ENCODE measurements around the gene KRT2. TPM values are rescaled to one million over a fixed set of nuclear protein-coding genes. Genes with fewer than 3 reads are reported as not detected.

Gene KRT2
- total RNA-seq, 1 donor from 2014 or later, result not detected

DNA sequence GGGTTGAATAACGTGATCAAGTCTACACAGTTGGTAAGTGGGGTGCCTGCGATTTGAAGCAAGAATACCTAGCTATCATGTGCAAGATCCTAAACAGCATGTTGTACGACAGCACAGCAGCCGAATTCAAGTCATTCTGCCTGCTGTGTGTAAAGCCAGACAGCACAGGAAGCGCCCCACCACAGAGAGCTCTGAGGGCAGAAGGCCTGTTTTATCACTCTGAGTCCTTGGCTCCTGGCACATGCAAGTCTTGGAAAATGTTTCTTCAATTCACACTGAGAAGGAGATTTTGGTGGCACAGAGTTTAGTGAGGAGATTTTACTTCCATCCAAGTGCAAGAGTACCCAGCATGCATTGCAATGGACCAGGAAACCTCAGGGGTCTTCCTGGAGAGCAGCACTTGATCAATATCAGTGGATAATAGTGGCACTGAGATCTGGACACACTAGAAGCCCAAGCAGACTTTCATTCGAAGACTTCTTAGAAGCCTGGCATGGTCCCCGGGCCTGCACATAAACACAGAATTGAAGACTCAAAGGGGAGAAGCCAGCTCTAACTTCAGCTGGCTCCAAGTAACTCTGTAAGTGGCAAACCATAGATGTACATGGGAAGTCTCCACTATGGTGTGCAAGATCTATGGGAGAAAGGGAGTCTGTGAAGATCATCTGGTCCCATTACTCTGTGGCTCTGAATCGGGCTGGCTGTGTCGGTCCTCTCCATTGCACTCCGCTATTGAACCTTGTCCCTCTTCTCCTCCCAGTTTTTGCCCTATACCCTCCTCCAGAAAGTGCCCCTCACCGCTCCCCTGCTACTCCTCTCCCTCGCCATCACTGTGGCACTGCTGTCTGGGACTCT is 29.7 kb upstream of the KRT2 start:
- Mint-ChIP-seq H3K4me3 (ENCODE audit: unreplicated experiment) (no peak overlapping the region), H3K9me3 (ENCODE audit: unreplicated experiment) (no peaks in the 10 kb centered on the region), H3K4me1 (ENCODE audit: unreplicated experiment) (no peaks in the 10 kb centered on the region), H3K27ac (ENCODE audit: unreplicated experiment) (no peak overlapping the region), H3K27me3 (ENCODE audit: unreplicated experiment) (peaks cover 68% of the 10 kb centered on the region), H3K36me3 (ENCODE audit: unreplicated experiment) (no peaks in the 10 kb centered on the region)
- DNase-seq (ENCODE audit: extremely low spot score, unreplicated experiment), result no peak
- TF ChIP-seq CTCF (IDR thresholded peaks at IDR 0.05), result no peak

GRCh38 chr12:52680363-52680762 is 28.4 kb upstream of the KRT2 start, which contains the start of gene KRT1:
Gene KRT1 (minus strand): TSS chr12:52680407. CDS start chr12:52680348, 59 bp downstream.
- Mint-ChIP-seq H3K4me1 (ENCODE audit: unreplicated experiment) (no peaks in the 10 kb centered on the region), H3K4me3 (ENCODE audit: unreplicated experiment) (no peak within 1 kb of the TSS), H3K36me3 (ENCODE audit: unreplicated experiment) (no peaks in the 10 kb centered on the region), H3K27me3 (ENCODE audit: unreplicated experiment) (peaks cover 70% of the 10 kb centered on the region), H3K27ac (ENCODE audit: unreplicated experiment) (no peak within 1 kb of the TSS), H3K9me3 (ENCODE audit: unreplicated experiment) (no peaks in the 10 kb centered on the region)
- TF ChIP-seq CTCF (IDR thresholded peaks at IDR 0.05), result no peak
- DNase-seq (ENCODE audit: extremely low spot score, unreplicated experiment), result no peak

DNA sequence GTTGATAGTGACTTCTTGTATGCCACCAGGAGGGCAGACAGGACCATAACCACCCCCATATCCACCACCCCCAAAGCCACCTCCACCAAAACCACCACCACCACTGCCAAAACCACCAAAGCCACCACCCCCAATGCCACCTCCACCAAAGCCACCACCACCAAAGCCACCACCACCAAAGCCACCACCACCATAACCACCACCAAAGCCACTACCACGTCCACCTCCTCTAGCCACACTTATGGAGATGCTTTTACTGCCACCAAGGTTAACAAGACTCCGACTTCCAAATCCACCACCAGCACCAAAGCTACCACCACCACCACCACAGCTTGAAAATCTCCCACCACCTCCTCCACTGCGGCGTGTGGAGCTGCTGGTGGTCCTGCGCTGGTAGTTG is 27.9 kb upstream of the KRT2 start:
- no peak for TF ChIP-seq CTCF (IDR thresholded peaks at IDR 0.05)
- no peak for DNase-seq (ENCODE audit: extremely low spot score, unreplicated experiment)
- H3K27ac Mint-ChIP-seq (ENCODE audit: unreplicated experiment), result no peak overlapping the region
- no peaks in the 10 kb centered on the region for H3K4me1 Mint-ChIP-seq (ENCODE audit: unreplicated experiment)
- peaks cover 68% of the 10 kb centered on the region for H3K27me3 Mint-ChIP-seq (ENCODE audit: unreplicated experiment)
- no peaks in the 10 kb centered on the region for H3K9me3 Mint-ChIP-seq (ENCODE audit: unreplicated experiment)
- no peaks in the 10 kb centered on the region for H3K36me3 Mint-ChIP-seq (ENCODE audit: unreplicated experiment)
- no peak overlapping the region for H3K4me3 Mint-ChIP-seq (ENCODE audit: unreplicated experiment)

- DNase-seq (ENCODE audit: extremely low spot score, unreplicated experiment), result no peak
- H3K9me3 Mint-ChIP-seq (ENCODE audit: unreplicated experiment), result no peaks in the 10 kb centered on the region
- TF ChIP-seq CTCF (IDR thresholded peaks at IDR 0.05), result no peak
- no peaks in the 10 kb centered on the region for H3K36me3 Mint-ChIP-seq (ENCODE audit: unreplicated experiment)
- H3K27me3 Mint-ChIP-seq (ENCODE audit: unreplicated experiment), result peaks cover 55% of the 10 kb centered on the region
- no peak overlapping the region for H3K27ac Mint-ChIP-seq (ENCODE audit: unreplicated experiment)
- H3K4me3 Mint-ChIP-seq (ENCODE audit: unreplicated experiment), result no peak overlapping the region
- no peaks in the 10 kb centered on the region for H3K4me1 Mint-ChIP-seq (ENCODE audit: unreplicated experiment)
These were observed 25.7 kb upstream of the KRT2 start for GRCh38 chr12:52677671-52678070.

- TF ChIP-seq CTCF (IDR thresholded peaks at IDR 0.05), result no peak
- no peaks in the 10 kb centered on the region for H3K9me3 Mint-ChIP-seq (ENCODE audit: unreplicated experiment)
- H3K4me3 Mint-ChIP-seq (ENCODE audit: unreplicated experiment), result no peak overlapping the region
- DNase-seq (ENCODE audit: extremely low spot score, unreplicated experiment), result no peak
- H3K36me3 Mint-ChIP-seq (ENCODE audit: unreplicated experiment), result no peaks in the 10 kb centered on the region
- peaks cover 49% of the 10 kb centered on the region for H3K27me3 Mint-ChIP-seq (ENCODE audit: unreplicated experiment)
- no peak overlapping the region for H3K27ac Mint-ChIP-seq (ENCODE audit: unreplicated experiment)
- no peaks in the 10 kb centered on the region for H3K4me1 Mint-ChIP-seq (ENCODE audit: unreplicated experiment)
These were observed 25.1 kb upstream of the KRT2 start for GRCh38 chr12:52677126-52677525.
